A549 (cell line): Measurements from ENCODE around the gene HOXB1. TPM values are rescaled to one million over a fixed set of nuclear protein-coding genes. Genes with fewer than 3 reads are reported as not detected.

Experiments used
- ATAC-seq, 2 experiments: fragments of 200-7000 bp in 1 of 2; fragments of >200 bp in 1 of 2; cut with Nextera tagmentation in 1 of 2; cut with Tn5 transposase in 1 of 2; 3 replicates each; pipeline versions ENCODE4 v1.8.0 to v1.9.1; 2018 to 2020; ENCODE audit warnings: mild to moderate bottlenecking in 1 of 2, moderate library complexity in 1 of 2
- CTCF ChIA-PET: fragments of 300-600 bp; sonication (Branson Sonifier 250); formaldehyde crosslinking; extraction: SDS; loops from one replicate; lab custom pipeline; 2021; ENCODE audit warnings: antibody characterized with exemption, inconsistent platforms; lab: Yijun Ruan, JAX
- POLR2A ChIA-PET: fragments of 350-600 bp; formaldehyde crosslinking; extraction: SDS; loops from one replicate; lab custom pipeline; 2021; ENCODE audit warnings: antibody characterized with exemption, inconsistent platforms; lab: Yijun Ruan, JAX
- DNase-seq, 2 experiments: peaks; one replicate each; pipeline versions ENCODE4 v3.0.0 to v3.0.0-alpha.2; 2011 to 2016; ENCODE audit warnings: low read depth in 1 of 2, low spot score in 1 of 2
- FAIRE-seq: peaks from 2 replicates; lab custom pipeline; 2011; peaks lifted over from hg19 to GRCh38; lab: Jason Lieb, UNC
- H3K27ac ChIP-seq, 2 experiments: fragments of >200 bp; sonication (Bioruptor Twin); formaldehyde crosslinking; 3 replicates each; pipeline ENCODE4 v1.5.1; 2016 to 2017
- H3K4me1 ChIP-seq: fragments of >200 bp; sonication (Bioruptor Twin); formaldehyde crosslinking; 3 replicates; pipeline ENCODE4 v1.6.1; 2016
- H3K4me2 ChIP-seq: fragments of >200 bp; sonication (Bioruptor Twin); formaldehyde crosslinking; 3 replicates; pipeline ENCODE4 v1.6.1; 2016
- H3K4me3 ChIP-seq: fragments of >200 bp; sonication (Bioruptor Twin); formaldehyde crosslinking; 3 replicates; pipeline ENCODE4 v1.5.1; 2016
- H3K9me3 ChIP-seq: fragments of >200 bp; sonication (Bioruptor Twin); formaldehyde crosslinking; 3 replicates; pipeline ENCODE4 v1.6.1; 2016
- BHLHE40 ChIP-seq: IDR thresholded peaks from 2 replicates; pipeline ENCODE4 v1.6.1; 2012; ENCODE audit warnings: low read depth, low read length, inconsistent platforms
- CBX2 ChIP-seq: fragments of 200-600 bp; sonication (generic); IDR thresholded peaks from 2 replicates; pipeline ENCODE4 v1.6.1; 2016; ENCODE audit warnings: low read depth, mild to moderate bottlenecking, borderline replicate concordance
- CEBPB ChIP-seq, 2 experiments: fragments of >200 bp in 1 of 2; sonication (Bioruptor Twin) in 1 of 2; formaldehyde crosslinking in 1 of 2; IDR thresholded peaks; 2 replicates each; pipeline ENCODE4 v1.6.1; 2012 to 2016
- EP300 ChIP-seq, 2 experiments: fragments of >200 bp; sonication (Bioruptor Twin); formaldehyde crosslinking; IDR thresholded peaks; 2 replicates in 1 of 2; 3 replicates in 1 of 2; pipeline ENCODE4 v1.6.1; 2016 to 2017
- FOXS1 ChIP-seq: fragments of 250-450 bp; sonication (Bioruptor Pico); IDR thresholded peaks from 2 replicates; pipeline ENCODE4 v1.5.0; 2020; ENCODE audit warnings: mild to moderate bottlenecking, moderate library complexity
- GATA3 ChIP-seq: IDR thresholded peaks from 2 replicates; pipeline ENCODE4 v1.6.1; 2012; ENCODE audit warnings: borderline replicate concordance
- HDAC2 ChIP-seq: fragments of 200-600 bp; sonication (generic); IDR thresholded peaks from 2 replicates; pipeline ENCODE4 v1.6.1; 2016
- HEYL ChIP-seq: fragments of 250-450 bp; sonication (Bioruptor Pico); IDR thresholded peaks from 2 replicates; pipeline ENCODE4 v1.8.0; 2021; ENCODE audit warnings: mild to moderate bottlenecking, moderate library complexity
- HOXA7 ChIP-seq: fragments of 250-450 bp; sonication (Bioruptor Pico); IDR thresholded peaks from 2 replicates; pipeline ENCODE4 v1.5.0; 2020; ENCODE audit warnings: mild to moderate bottlenecking, moderate library complexity
- HOXB13 ChIP-seq: fragments of 250-450 bp; sonication (Bioruptor Pico); IDR thresholded peaks from 2 replicates; pipeline ENCODE4 v1.5.0; 2020; ENCODE audit warnings: low read depth, mild to moderate bottlenecking, moderate library complexity
- HOXB5 ChIP-seq: fragments of 250-450 bp; sonication (Bioruptor Pico); IDR thresholded peaks from 2 replicates; pipeline ENCODE4 v1.5.0; 2020; ENCODE audit warnings: mild to moderate bottlenecking, moderate library complexity
- NPAS2 ChIP-seq: fragments of 250-450 bp; sonication (Bioruptor Pico); IDR thresholded peaks from 2 replicates; pipeline ENCODE4 v1.8.0; 2022; ENCODE audit warnings: mild to moderate bottlenecking, moderate library complexity, borderline replicate concordance
- NR3C1 ChIP-seq: fragments of >200 bp; sonication (Bioruptor Twin); formaldehyde crosslinking; IDR thresholded peaks from 3 replicates; pipeline ENCODE4 v1.6.1; 2017
- PHF8 ChIP-seq: fragments of 200-600 bp; sonication (generic); IDR thresholded peaks from 2 replicates; pipeline ENCODE4 v1.6.1; 2016; ENCODE audit warnings: low read depth, mild to moderate bottlenecking, antibody characterized with exemption, moderate library complexity, borderline replicate concordance
- POLR2A ChIP-seq: IDR thresholded peaks from 2 replicates; pipeline ENCODE4 v1.6.1; 2012; ENCODE audit warnings: mild to moderate bottlenecking, low read length
- POLR2AphosphoS2 ChIP-seq: conservative IDR thresholded peaks from 2 replicates; pipeline ENCODE4 v1.6.1; 2012; ENCODE audit warnings: low read length, improper control_type of control experiment, inconsistent platforms
- RAD21 ChIP-seq, 2 experiments: fragments of >200 bp in 1 of 2; sonication (Bioruptor Twin) in 1 of 2; formaldehyde crosslinking in 1 of 2; IDR thresholded peaks in 1 of 2; conservative IDR thresholded peaks in 1 of 2; 2 replicates in 1 of 2; 3 replicates in 1 of 2; pipeline ENCODE4 v1.6.1; 2012 to 2018; ENCODE audit warnings: inconsistent platforms in 1 of 2
- RARB ChIP-seq: fragments of 250-450 bp; sonication (Bioruptor Pico); IDR thresholded peaks from 2 replicates; pipeline ENCODE4 v1.8.0; 2021; ENCODE audit warnings: mild to moderate bottlenecking, moderate library complexity
- RFX5 ChIP-seq: fragments of 450-650 bp; IDR thresholded peaks from 2 replicates; pipeline ENCODE4 v1.7.1; 2014; ENCODE audit warnings: antibody characterized with exemption, mild to moderate bottlenecking, moderate library complexity
- RNF2 ChIP-seq: fragments of 200-600 bp; sonication (generic); IDR thresholded peaks from 2 replicates; pipeline ENCODE4 v1.6.1; 2016; ENCODE audit warnings: low read depth, mild to moderate bottlenecking, antibody characterized with exemption, moderate library complexity, borderline replicate concordance
- SMC3 ChIP-seq: fragments of >200 bp; sonication (Bioruptor Twin); formaldehyde crosslinking; IDR thresholded peaks from 3 replicates; pipeline ENCODE4 v1.6.1; 2018; ENCODE audit warnings: inconsistent platforms
- TFCP2L1 ChIP-seq: fragments of 250-450 bp; sonication (Bioruptor Pico); IDR thresholded peaks from 2 replicates; pipeline ENCODE4 v1.5.0; 2021; ENCODE audit warnings: mild to moderate bottlenecking
- ZC3H11A ChIP-seq: fragments of 450-650 bp; IDR thresholded peaks from 2 replicates; pipeline ENCODE4 v1.6.1; 2014; ENCODE audit warnings: antibody characterized with exemption, mild to moderate bottlenecking
- ZFP36 ChIP-seq: fragments of 450-650 bp; IDR thresholded peaks from 2 replicates; pipeline ENCODE4 v1.6.1; 2014; ENCODE audit warnings: borderline replicate concordance; ENCODE audit not compliant: partially characterized antibody
- WGBS: methylation state at CpG from one replicate; pipeline ENCODE4 v1.1.6; 2017; ENCODE audit errors: missing lambda C conversion rate; 5-methylcytosine and 5-hydroxymethylcytosine counted together
- polyA plus RNA-seq, 4 experiments: library from polyadenylated mRNA; depleted of rRNA in 3 of 4; stranded (reverse); fragments of >200 nt; fragmentation: RNase III in 1 of 4; extraction: RNeasy Plus Mini Kit Qiagen cat#74134 plus additional on column Dnase treatment in 1 of 4; gene quantifications; 2 replicates in 3 of 4; 3 replicates in 1 of 4; pipeline ENCODE4 v1.2.3, GENCODE V29; 2011 to 2017
- TF ChIP-seq, protein P1 (sequence below): IDR thresholded peaks from 2 replicates; pipeline ENCODE4 v1.6.1; 2012
- TF ChIP-seq, protein P2 (sequence below): fragments of 150-350 bp; IDR thresholded peaks from 2 replicates; pipeline ENCODE4 v1.6.1; 2014; ENCODE audit warnings: low read depth, mild to moderate bottlenecking, low read length
- TF ChIP-seq, protein P3 (sequence below): IDR thresholded peaks from 2 replicates; pipeline ENCODE4 v1.6.1; 2012; ENCODE audit warnings: low read depth, borderline replicate concordance
- TF ChIP-seq, protein P4 (sequence below): IDR thresholded peaks from 2 replicates; pipeline ENCODE4 v1.6.1; 2012
- TF ChIP-seq, protein P5 (sequence below): fragments of 200-600 bp; sonication (generic); IDR thresholded peaks from 2 replicates; pipeline ENCODE4 v1.6.1; 2016; ENCODE audit warnings: antibody characterized with exemption, mild to moderate bottlenecking, moderate library complexity

Gene HOXB1
- polyA plus RNA-seq, 2 of the 4 experiments (the other 2 are of a cell fraction) = not detected

DNA sequence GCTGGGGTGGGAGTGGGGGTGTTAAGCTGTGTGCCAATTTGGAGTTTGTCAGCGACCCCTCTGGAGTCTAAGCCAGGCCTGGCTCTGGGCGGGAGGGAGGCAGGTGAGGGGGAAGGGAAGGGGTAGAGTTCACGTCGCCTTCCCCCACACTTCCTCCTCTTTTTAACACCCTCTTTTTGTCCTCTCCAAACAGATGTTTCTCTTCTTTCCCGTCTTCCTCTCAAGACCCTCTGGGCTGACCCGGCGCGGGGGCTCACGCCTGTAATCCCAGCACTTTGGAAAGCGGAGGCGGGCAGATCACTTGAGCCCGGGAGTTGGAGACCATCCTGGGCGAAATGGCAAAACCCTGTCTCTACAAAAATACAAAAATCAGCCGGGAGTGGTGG lies 3.3 kb downstream of the HOXB1 start:
- Histone ChIP-seq H3K9me3 (no peaks in the 10 kb centered on the region), H3K4me1 (peaks cover 10% of the 10 kb centered on the region), H3K4me2 (no peak overlapping the region), H3K27ac (peak overlapping the region in 1 of 2 experiments; percentile 31; a peak in 1 of 6 replicates), H3K4me3 (no peak overlapping the region)
- DNase-seq = no peak
- TF ChIP-seq NPAS2 (CRISPR knock-in tag) (no peak), HOXA7 (CRISPR knock-in tag) (no peak), PHF8 (no peak), ZFP36 (no peak), GATA3 (no peak), RAD21 (conservative IDR thresholded peaks at IDR 0.05 in 1 of 2, IDR thresholded peaks at IDR 0.05 in 1 of 2) (no peak), CEBPB (IDR thresholded peaks at IDR 0.05) (no peak), HOXB13 (CRISPR knock-in tag) (no peak), HDAC2 (no peak), BHLHE40 (no peak), NR3C1 (no peak), HOXB5 (CRISPR knock-in tag) (no peak), TFCP2L1 (no peak), EP300 (IDR thresholded peaks at IDR 0.05) (no peak)
- TF ChIP-seq, protein P1, sequence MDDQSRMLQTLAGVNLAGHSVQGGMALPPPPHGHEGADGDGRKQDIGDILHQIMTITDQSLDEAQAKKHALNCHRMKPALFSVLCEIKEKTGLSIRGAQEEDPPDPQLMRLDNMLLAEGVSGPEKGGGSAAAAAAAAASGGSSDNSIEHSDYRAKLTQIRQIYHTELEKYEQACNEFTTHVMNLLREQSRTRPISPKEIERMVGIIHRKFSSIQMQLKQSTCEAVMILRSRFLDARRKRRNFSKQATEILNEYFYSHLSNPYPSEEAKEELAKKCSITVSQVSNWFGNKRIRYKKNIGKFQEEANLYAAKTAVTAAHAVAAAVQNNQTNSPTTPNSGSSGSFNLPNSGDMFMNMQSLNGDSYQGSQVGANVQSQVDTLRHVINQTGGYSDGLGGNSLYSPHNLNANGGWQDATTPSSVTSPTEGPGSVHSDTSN = no peak
- TF ChIP-seq, protein P2, sequence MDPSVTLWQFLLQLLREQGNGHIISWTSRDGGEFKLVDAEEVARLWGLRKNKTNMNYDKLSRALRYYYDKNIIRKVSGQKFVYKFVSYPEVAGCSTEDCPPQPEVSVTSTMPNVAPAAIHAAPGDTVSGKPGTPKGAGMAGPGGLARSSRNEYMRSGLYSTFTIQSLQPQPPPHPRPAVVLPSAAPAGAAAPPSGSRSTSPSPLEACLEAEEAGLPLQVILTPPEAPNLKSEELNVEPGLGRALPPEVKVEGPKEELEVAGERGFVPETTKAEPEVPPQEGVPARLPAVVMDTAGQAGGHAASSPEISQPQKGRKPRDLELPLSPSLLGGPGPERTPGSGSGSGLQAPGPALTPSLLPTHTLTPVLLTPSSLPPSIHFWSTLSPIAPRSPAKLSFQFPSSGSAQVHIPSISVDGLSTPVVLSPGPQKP = no peak
- TF ChIP-seq, protein P3, sequence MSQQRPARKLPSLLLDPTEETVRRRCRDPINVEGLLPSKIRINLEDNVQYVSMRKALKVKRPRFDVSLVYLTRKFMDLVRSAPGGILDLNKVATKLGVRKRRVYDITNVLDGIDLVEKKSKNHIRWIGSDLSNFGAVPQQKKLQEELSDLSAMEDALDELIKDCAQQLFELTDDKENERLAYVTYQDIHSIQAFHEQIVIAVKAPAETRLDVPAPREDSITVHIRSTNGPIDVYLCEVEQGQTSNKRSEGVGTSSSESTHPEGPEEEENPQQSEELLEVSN = no peak
- 84% methylated on average over 14 of the region's 14 CpGs for WGBS
- no peak for FAIRE-seq
- POLR2A ChIA-PET = no interaction called here
- no peak for ATAC-seq
- CTCF ChIA-PET = no interaction called here

DNA sequence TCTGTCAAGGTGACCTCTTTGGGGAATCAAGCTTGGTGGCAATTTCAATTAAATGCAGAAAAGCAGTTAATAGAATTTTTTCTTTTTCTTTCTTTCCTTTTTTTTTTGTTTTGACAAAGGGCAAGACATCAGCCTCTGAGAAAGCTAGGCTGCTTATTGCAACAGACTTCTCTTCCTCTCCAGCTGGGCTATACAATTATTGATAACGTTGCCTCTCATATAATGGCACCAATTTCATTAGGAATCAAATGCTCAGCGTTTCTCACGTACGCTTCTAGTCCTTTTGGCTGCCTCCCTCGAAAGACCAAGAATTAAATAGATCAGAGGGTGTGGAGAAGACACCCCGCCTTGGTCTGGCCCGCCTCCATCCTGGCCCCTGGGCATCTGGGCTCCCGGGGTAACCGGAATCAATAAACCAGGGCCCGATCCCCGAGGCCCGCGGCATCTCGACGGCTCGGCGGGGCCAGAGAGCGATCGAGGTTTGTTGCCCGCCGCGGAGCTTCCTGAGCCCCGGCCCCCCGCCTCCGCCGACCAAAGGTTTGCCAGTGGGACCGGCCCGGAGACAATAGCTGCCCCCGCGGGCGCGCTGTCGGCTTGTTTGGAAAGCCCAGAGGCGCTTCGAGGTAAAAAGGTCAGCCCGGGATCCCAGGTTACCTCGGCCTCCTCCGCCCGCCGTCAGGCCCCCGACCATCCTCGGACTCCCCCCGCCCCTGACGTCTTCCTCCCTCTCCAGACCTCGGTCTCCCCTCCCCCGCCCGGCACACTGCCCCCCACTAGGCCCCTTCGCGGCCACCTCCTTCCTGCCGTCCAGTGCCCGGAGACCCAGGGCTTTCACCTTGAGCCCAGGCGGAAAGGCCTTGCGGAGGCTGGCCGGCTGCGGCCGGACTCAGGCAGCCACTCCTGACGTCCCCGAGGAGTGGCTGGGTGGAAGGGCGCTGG lies 3.9 kb downstream of the HOXB1 start:
- H3K27ac ChIP-seq = peak overlapping the region in 1 of 2 experiments; percentile 31; a peak in 1 of 6 replicates
- FAIRE-seq (no peak), ATAC-seq (no peak), DNase-seq (no peak)
- peaks cover 16% of the 10 kb centered on the region for H3K4me1 ChIP-seq
- H3K4me3 ChIP-seq = no peak overlapping the region
- CTCF ChIA-PET = no interaction called here
- 95% methylated on average over 47 of the region's 59 CpGs for WGBS
- no peak overlapping the region for H3K4me2 ChIP-seq
- no peaks in the 10 kb centered on the region for H3K9me3 ChIP-seq
- POLR2A ChIA-PET = no interaction called here
- TF ChIP-seq, protein P4, sequence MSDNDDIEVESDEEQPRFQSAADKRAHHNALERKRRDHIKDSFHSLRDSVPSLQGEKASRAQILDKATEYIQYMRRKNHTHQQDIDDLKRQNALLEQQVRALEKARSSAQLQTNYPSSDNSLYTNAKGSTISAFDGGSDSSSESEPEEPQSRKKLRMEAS = no peak
- no peak for TF ChIP-seq POLR2AphosphoS2
- no peak for TF ChIP-seq ZC3H11A
- TF ChIP-seq RFX5 = no peak
- no peak for TF ChIP-seq CEBPB (IDR thresholded peaks at IDR 0.05)
- TF ChIP-seq GATA3 = no peak
- no peak for TF ChIP-seq HOXB5 (CRISPR knock-in tag)
- TF ChIP-seq, protein P5, sequence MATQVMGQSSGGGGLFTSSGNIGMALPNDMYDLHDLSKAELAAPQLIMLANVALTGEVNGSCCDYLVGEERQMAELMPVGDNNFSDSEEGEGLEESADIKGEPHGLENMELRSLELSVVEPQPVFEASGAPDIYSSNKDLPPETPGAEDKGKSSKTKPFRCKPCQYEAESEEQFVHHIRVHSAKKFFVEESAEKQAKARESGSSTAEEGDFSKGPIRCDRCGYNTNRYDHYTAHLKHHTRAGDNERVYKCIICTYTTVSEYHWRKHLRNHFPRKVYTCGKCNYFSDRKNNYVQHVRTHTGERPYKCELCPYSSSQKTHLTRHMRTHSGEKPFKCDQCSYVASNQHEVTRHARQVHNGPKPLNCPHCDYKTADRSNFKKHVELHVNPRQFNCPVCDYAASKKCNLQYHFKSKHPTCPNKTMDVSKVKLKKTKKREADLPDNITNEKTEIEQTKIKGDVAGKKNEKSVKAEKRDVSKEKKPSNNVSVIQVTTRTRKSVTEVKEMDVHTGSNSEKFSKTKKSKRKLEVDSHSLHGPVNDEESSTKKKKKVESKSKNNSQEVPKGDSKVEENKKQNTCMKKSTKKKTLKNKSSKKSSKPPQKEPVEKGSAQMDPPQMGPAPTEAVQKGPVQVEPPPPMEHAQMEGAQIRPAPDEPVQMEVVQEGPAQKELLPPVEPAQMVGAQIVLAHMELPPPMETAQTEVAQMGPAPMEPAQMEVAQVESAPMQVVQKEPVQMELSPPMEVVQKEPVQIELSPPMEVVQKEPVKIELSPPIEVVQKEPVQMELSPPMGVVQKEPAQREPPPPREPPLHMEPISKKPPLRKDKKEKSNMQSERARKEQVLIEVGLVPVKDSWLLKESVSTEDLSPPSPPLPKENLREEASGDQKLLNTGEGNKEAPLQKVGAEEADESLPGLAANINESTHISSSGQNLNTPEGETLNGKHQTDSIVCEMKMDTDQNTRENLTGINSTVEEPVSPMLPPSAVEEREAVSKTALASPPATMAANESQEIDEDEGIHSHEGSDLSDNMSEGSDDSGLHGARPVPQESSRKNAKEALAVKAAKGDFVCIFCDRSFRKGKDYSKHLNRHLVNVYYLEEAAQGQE = no peak
- no peak for TF ChIP-seq HOXB13 (CRISPR knock-in tag)
- TF ChIP-seq POLR2A = no peak
- TF ChIP-seq HEYL = no peak
- no peak for TF ChIP-seq RARB
- no peak for TF ChIP-seq RAD21 (conservative IDR thresholded peaks at IDR 0.05 in 1 of 2, IDR thresholded peaks at IDR 0.05 in 1 of 2)
- no peak for TF ChIP-seq SMC3
- no peak for TF ChIP-seq CBX2
- TF ChIP-seq FOXS1 (CRISPR knock-in tag) = no peak
- no peak for TF ChIP-seq RNF2
- TF ChIP-seq, protein P2 = no peak
